SH-SY5Y (cell line): ENCODE data around the gene ARFGEF3.

Experiments
- GATA2 ChIP-seq: IDR thresholded peaks from 2 replicates; pipeline ENCODE4 v1.6.1; 2011; ENCODE audit warnings: mild to moderate bottlenecking, low read depth, low read length
- GATA3 ChIP-seq: IDR thresholded peaks from 2 replicates; pipeline ENCODE4 v1.6.1; 2011; ENCODE audit warnings: low read depth, mild to moderate bottlenecking, low read length, moderate library complexity

DNA sequence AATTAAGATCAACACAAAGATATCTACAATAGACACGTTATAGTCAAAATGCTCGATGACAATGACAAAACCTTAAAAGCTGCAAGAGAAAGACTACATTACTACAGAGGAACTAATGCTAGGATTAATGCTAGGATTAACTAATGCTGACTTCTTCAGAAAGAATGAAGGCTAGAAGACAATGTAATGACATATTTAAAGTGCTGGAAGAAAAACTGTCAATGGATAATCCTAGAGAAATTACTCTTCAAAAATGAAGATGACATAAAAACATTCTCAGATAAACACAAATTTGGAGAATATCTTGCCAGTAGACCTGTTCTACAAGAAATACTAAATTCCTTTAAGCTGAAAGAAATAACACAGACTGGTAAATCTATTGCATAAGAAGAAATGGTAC is 140.8 kb downstream of the ARFGEF3 start:
- no peak for TF ChIP-seq GATA2
- no peak for TF ChIP-seq GATA3
